NCI-H748 treated with DMSO at 0.1 percent for 48 hours (cell line): ENCODE results near the gene GALM.

ENCODE experiments used
- DNase-seq: peaks from one replicate; lab custom pipeline; 2025; lab: John Stamatoyannopoulos, UW

The GALM gene

GRCh38 chr2:38771632-38772031 lies 105.7 kb downstream of the GALM start:
- no peak for DNase-seq

GRCh38 chr2:38775097-38775920 lies 109.4 kb downstream of the GALM start:
- no peak for DNase-seq

- DNase-seq, result no peak
Observed at GRCh38 chr2:38775921-38776225, 110.0 kb downstream of the GALM start.

GRCh38 chr2:38776531-38776930 lies 110.6 kb downstream of the GALM start:
- no peak for DNase-seq

GRCh38 chr2:38778687-38779082 lies 112.8 kb downstream of the GALM start:
- no peak for DNase-seq

GRCh38 chr2:38783586-38783985 lies 117.7 kb downstream of the GALM start:
- DNase-seq, result no peak
